ENCODE measurements around the gene MYOCD.

The MYOCD gene

DNA sequence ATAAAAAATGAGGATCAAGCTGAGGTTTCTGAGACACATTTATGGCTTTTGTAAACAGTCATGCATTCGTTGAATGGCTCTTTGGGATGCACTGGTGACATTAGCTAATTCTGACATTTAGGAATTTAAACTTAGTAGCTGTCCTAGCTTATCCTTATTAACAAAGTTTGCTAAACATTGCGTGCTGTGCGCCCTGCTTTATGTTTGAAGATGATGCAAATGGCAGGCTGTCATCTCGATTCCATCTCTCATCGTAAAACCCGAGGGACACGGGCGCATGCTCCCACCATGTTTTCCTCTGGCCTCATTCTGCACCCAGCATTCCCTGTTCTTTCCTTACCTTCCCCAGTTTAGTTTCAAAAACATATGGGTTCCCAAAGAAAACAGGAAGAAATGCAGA is 69.8 kb downstream of the MYOCD start:
- no peaks in the 10 kb centered on the region for H3K36me3 Mint-ChIP-seq
- no peak overlapping the region for H3K4me3 Mint-ChIP-seq
- ATAC-seq (replicated peaks) (no peak), DNase-seq (no peak)
- no peaks in the 10 kb centered on the region for H3K4me1 Mint-ChIP-seq
- no peaks in the 10 kb centered on the region for H3K9me3 Mint-ChIP-seq
- no peaks in the 10 kb centered on the region for H3K27me3 Mint-ChIP-seq
- no peak overlapping the region for H3K27ac Mint-ChIP-seq

GRCh38 chr17:12736526-12736925 is 70.8 kb downstream of the MYOCD start:
- Mint-ChIP-seq H3K4me3 (no peak overlapping the region), H3K36me3 (no peaks in the 10 kb centered on the region), H3K27me3 (no peaks in the 10 kb centered on the region), H3K9me3 (no peaks in the 10 kb centered on the region), H3K27ac (no peak overlapping the region), H3K4me1 (no peaks in the 10 kb centered on the region)
- DNase-seq: no peak
- no peak for ATAC-seq (replicated peaks)

- DNase-seq (no peak), ATAC-seq (replicated peaks) (no peak)
- H3K27me3 Mint-ChIP-seq: no peaks in the 10 kb centered on the region
- no peak overlapping the region for H3K4me3 Mint-ChIP-seq
- H3K4me1 Mint-ChIP-seq: no peaks in the 10 kb centered on the region
- no peaks in the 10 kb centered on the region for H3K36me3 Mint-ChIP-seq
- H3K27ac Mint-ChIP-seq: no peak overlapping the region
- H3K9me3 Mint-ChIP-seq: no peaks in the 10 kb centered on the region
Measured at GRCh38 chr17:12737740-12738469, 72.2 kb downstream of the MYOCD start.

GRCh38 chr17:12738624-12739023 is 72.9 kb downstream of the MYOCD start:
- Mint-ChIP-seq H3K27me3 (no peaks in the 10 kb centered on the region), H3K9me3 (no peaks in the 10 kb centered on the region), H3K4me1 (no peaks in the 10 kb centered on the region), H3K4me3 (no peak overlapping the region), H3K36me3 (no peaks in the 10 kb centered on the region), H3K27ac (no peak overlapping the region)
- DNase-seq (no peak), ATAC-seq (replicated peaks) (no peak)

DNA sequence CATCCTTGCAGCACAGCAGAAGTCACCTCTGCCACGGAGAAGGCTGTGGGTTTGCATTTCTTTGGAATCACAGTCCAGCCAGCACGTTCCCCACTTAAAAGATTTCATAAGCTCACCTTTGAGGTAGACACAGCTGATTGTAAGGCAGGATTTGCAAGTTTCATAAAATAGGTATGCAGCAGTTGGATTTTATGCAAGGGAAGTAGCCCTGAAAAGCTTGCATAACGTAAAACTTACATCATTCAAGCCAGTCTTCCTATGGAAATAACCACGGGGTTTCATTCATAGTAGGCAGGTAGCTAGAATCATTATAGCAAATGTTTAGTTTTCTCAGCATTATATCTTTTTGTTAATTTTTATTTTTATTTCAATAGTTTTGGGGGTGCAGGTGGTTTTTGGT is 73.8 kb downstream of the MYOCD start:
- DNase-seq (no peak), ATAC-seq (replicated peaks) (no peak)
- Mint-ChIP-seq H3K27ac (no peak overlapping the region), H3K4me3 (no peak overlapping the region), H3K4me1 (no peaks in the 10 kb centered on the region), H3K27me3 (no peaks in the 10 kb centered on the region), H3K36me3 (no peaks in the 10 kb centered on the region), H3K9me3 (no peaks in the 10 kb centered on the region)

- Mint-ChIP-seq H3K9me3 (no peaks in the 10 kb centered on the region), H3K36me3 (no peaks in the 10 kb centered on the region), H3K27me3 (peaks cover 0 to 7% of the 10 kb centered on the region in 2 donors), H3K4me3 (no peak overlapping the region), H3K4me1 (no peaks in the 10 kb centered on the region), H3K27ac (no peak overlapping the region)
- DNase-seq (no peak), ATAC-seq (replicated peaks) (no peak)
Measured at GRCh38 chr17:12743046-12743445, 77.4 kb downstream of the MYOCD start.

DNA sequence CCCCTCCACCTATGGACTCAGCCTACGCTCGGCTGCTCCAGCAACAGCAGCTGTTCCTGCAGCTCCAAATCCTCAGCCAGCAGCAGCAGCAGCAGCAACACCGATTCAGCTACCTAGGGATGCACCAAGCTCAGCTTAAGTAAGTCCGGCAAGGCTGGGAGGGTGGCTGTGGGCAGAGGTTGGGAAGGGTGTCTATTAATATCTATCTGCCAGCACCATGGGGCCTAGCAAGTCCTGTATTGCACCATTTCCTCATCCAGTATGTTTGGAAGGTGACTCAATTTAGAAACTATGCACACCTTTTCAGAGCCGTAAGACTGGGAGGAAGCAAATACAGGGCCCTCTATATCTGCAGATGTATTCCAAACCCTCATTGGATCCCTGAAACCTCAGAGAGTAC is 78.6 kb downstream of the MYOCD start:
- no peak overlapping the region for H3K4me3 Mint-ChIP-seq
- H3K4me1 Mint-ChIP-seq: no peaks in the 10 kb centered on the region
- no peak overlapping the region for H3K27ac Mint-ChIP-seq
- DNase-seq: no peak
- no peaks in the 10 kb centered on the region for H3K9me3 Mint-ChIP-seq
- peaks cover 0 to 7% of the 10 kb centered on the region in 2 donors for H3K27me3 Mint-ChIP-seq
- no peak for ATAC-seq (replicated peaks)
- no peaks in the 10 kb centered on the region for H3K36me3 Mint-ChIP-seq

DNA sequence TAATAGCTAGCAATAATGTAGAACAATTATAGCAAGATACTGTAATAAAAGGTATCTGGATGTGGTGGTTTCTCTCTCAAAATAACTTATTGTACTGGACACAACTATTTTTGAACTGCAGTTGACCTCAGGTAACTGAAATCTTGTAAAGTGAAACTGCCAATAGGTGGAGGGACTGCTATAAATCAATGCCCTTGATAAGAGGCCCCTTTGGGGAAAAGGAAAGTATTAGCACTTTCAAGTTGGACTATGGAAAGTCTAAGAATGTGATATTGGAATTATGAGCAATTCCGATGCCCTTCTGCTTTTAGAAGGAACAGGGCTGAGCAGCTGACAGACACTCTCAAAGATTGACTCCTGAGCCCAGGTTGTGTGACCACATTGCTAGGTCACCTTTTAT is 79.1 kb downstream of the MYOCD start:
- no peak for DNase-seq
- Mint-ChIP-seq H3K36me3 (no peaks in the 10 kb centered on the region), H3K4me3 (no peak overlapping the region), H3K27me3 (peaks cover 0 to 7% of the 10 kb centered on the region in 2 donors), H3K9me3 (no peaks in the 10 kb centered on the region), H3K27ac (no peak overlapping the region), H3K4me1 (no peaks in the 10 kb centered on the region)
- no peak for ATAC-seq (replicated peaks)

GRCh38 chr17:12745486-12745885 is 79.8 kb downstream of the MYOCD start:
- Mint-ChIP-seq H3K9me3 (no peaks in the 10 kb centered on the region), H3K4me3 (no peak overlapping the region), H3K4me1 (no peaks in the 10 kb centered on the region), H3K36me3 (no peaks in the 10 kb centered on the region), H3K27me3 (peaks cover 0 to 7% of the 10 kb centered on the region in 2 donors), H3K27ac (no peak overlapping the region)
- ATAC-seq (replicated peaks): no peak
- no peak for DNase-seq

- no peak overlapping the region for H3K4me3 Mint-ChIP-seq
- H3K27me3 Mint-ChIP-seq: peaks cover 3 to 5% of the 10 kb centered on the region in 2 donors
- ATAC-seq (replicated peaks) (no peak), DNase-seq (no peak)
- no peaks in the 10 kb centered on the region for H3K4me1 Mint-ChIP-seq
- H3K36me3 Mint-ChIP-seq: no peaks in the 10 kb centered on the region
- H3K9me3 Mint-ChIP-seq: peaks cover 2 to 4% of the 10 kb centered on the region in 2 donors
- no peak overlapping the region for H3K27ac Mint-ChIP-seq
Measured at GRCh38 chr17:12756786-12757185, 91.1 kb downstream of the MYOCD start.

DNA sequence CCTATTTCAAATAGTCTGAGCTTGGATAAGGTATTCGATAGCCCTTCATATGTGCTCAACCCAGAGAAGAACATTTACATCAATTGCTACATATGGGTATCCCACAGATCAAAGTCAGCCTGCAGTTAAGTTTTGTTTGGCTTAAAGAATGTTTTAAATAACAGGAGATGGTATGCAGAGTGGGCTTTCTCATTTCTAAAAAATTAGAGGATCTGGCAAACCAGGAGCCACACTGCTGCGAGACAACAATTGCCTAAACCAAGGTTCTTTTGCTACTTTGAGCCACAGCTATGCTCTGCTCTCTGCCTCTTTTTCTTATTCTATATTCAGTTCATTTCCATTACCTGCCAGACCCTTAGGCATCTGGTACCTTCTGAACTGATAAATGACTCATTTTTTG is 93.4 kb downstream of the MYOCD start:
- H3K9me3 Mint-ChIP-seq: peaks cover 0 to 5% of the 10 kb centered on the region in 2 donors
- H3K27me3 Mint-ChIP-seq: no peaks in the 10 kb centered on the region
- H3K36me3 Mint-ChIP-seq: no peaks in the 10 kb centered on the region
- H3K27ac Mint-ChIP-seq: no peak overlapping the region
- H3K4me1 Mint-ChIP-seq: no peaks in the 10 kb centered on the region
- no peak overlapping the region for H3K4me3 Mint-ChIP-seq
- ATAC-seq (replicated peaks) (no peak), DNase-seq (no peak)

DNA sequence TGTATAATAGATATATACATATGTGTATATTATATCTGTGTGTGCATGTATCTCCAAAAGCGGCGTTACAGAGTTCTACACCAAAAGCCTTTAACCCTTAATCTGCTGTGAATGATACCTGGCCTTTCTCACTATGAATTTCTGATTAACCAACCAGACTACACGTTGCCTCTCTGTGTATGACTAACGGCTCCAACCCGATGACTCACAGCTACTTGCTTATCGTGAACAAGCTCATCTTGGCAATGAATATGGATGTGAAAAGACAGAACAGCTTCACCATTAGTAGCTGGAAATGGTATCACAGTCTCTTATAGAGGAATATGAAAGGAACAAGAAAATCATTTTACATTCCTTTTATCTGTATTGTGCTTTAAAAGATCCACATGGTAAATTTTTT is 99.9 kb downstream of the MYOCD start:
- Mint-ChIP-seq H3K27me3 (peaks cover 0 to 4% of the 10 kb centered on the region in 2 donors), H3K4me1 (no peaks in the 10 kb centered on the region), H3K36me3 (no peaks in the 10 kb centered on the region), H3K4me3 (no peak overlapping the region), H3K27ac (no peak overlapping the region), H3K9me3 (peaks cover 0 to 4% of the 10 kb centered on the region in 2 donors)
- ATAC-seq (replicated peaks) (no peak), DNase-seq (no peak)

GRCh38 chr17:12768255-12768654 is 102.6 kb downstream of the MYOCD start:
- no peak overlapping the region for H3K4me3 Mint-ChIP-seq
- no peaks in the 10 kb centered on the region for H3K36me3 Mint-ChIP-seq
- DNase-seq (no peak), ATAC-seq (replicated peaks) (no peak)
- H3K27ac Mint-ChIP-seq: no peak overlapping the region
- H3K9me3 Mint-ChIP-seq: peaks cover 0 to 1% of the 10 kb centered on the region in 2 donors
- H3K27me3 Mint-ChIP-seq: peaks cover 0 to 4% of the 10 kb centered on the region in 2 donors
- H3K4me1 Mint-ChIP-seq: no peaks in the 10 kb centered on the region

- Mint-ChIP-seq H3K36me3 (no peaks in the 10 kb centered on the region), H3K27me3 (peaks cover 0 to 4% of the 10 kb centered on the region in 2 donors), H3K4me3 (no peak overlapping the region), H3K4me1 (no peaks in the 10 kb centered on the region), H3K9me3 (peaks cover 0 to 1% of the 10 kb centered on the region in 2 donors), H3K27ac (no peak overlapping the region)
- DNase-seq: no peak
- ATAC-seq (replicated peaks): no peak
Measured at GRCh38 chr17:12769981-12770380, 104.3 kb downstream of the MYOCD start.

GRCh38 chr17:12773153-12773552 is 107.5 kb downstream of the MYOCD start:
- Mint-ChIP-seq H3K4me3 (no peak overlapping the region), H3K27me3 (peaks cover 0 to 4% of the 10 kb centered on the region in 2 donors), H3K9me3 (peaks cover 0 to 1% of the 10 kb centered on the region in 2 donors), H3K27ac (no peak overlapping the region), H3K4me1 (no peaks in the 10 kb centered on the region), H3K36me3 (no peaks in the 10 kb centered on the region)
- DNase-seq: no peak
- ATAC-seq (replicated peaks): no peak

Measured in stimulated activated naive B cell treated with anti-CD40 and anti-IgM and Interleukin-4, amounts not matched to agents 10 μg/mL and 1 μg/mL and 100 μg/mL, for 72 hours (primary cell).